ENCODE results near the gene E2F4. TPM values are rescaled to one million over a fixed set of nuclear protein-coding genes. Genes with fewer than 3 reads are reported as not detected.
A peak's percentile ranks its signal among the peaks of the same experiment; 100 is the strongest.

E2F4 gene
- polyA plus RNA-seq, 1 donor (not counting 4 experiments of a cell fraction or from before 2014, with no cell fraction given) = 64.7 TPM

- H3K4me3 ChIP-seq (ENCODE audit: control insufficient read depth in 2 of 3, extremely low read depth in 1 of 3, insufficient read depth in 2 of 3, low read depth in 1 of 3, low read length in 3 of 3) = no peak overlapping the region
- no peak for FAIRE-seq
- dilution Hi-C loops (cut with MboI; ENCODE audit: extremely low pct_ligation_motif_present, low sequenced_read_pairs) = no loop called here
- H3K36me3 ChIP-seq (ENCODE audit: control insufficient read depth in 2 of 2, extremely low read depth in 1 of 2, insufficient read depth in 2 of 2, low read length in 2 of 2) = peaks cover 40 to 49% of the 10 kb centered on the region in 2 experiments
- no peak overlapping the region for H3K27ac ChIP-seq (ENCODE audit: control insufficient read depth, insufficient read depth, low read length)
- peaks cover 46% of the 10 kb centered on the region for H3K79me2 ChIP-seq (ENCODE audit: control insufficient read depth, insufficient read depth, low read length)
- H3K9me1 ChIP-seq (ENCODE audit: control insufficient read depth, extremely low read depth, insufficient read depth, low read length) = peaks cover 4% of the 10 kb centered on the region
- peaks cover 4% of the 10 kb centered on the region for H4K20me1 ChIP-seq (ENCODE audit: control insufficient read depth, extremely low read depth, insufficient read depth, low read length)
- no peak overlapping the region for H2AFZ ChIP-seq (ENCODE audit: control insufficient read depth, low read length)
- no peak for TF ChIP-seq EZH2 (IDR thresholded peaks at IDR 0.05; ENCODE audit: low read length)
- TF ChIP-seq, protein P1, sequence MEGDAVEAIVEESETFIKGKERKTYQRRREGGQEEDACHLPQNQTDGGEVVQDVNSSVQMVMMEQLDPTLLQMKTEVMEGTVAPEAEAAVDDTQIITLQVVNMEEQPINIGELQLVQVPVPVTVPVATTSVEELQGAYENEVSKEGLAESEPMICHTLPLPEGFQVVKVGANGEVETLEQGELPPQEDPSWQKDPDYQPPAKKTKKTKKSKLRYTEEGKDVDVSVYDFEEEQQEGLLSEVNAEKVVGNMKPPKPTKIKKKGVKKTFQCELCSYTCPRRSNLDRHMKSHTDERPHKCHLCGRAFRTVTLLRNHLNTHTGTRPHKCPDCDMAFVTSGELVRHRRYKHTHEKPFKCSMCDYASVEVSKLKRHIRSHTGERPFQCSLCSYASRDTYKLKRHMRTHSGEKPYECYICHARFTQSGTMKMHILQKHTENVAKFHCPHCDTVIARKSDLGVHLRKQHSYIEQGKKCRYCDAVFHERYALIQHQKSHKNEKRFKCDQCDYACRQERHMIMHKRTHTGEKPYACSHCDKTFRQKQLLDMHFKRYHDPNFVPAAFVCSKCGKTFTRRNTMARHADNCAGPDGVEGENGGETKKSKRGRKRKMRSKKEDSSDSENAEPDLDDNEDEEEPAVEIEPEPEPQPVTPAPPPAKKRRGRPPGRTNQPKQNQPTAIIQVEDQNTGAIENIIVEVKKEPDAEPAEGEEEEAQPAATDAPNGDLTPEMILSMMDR (optimal IDR thresholded peaks at IDR 0.05 in 1 of 3, IDR thresholded peaks at IDR 0.05 in 1 of 3, conservative IDR thresholded peaks at IDR 0.05 in 1 of 3; ENCODE audit: extremely low read depth in 1 of 3, insufficient read depth in 2 of 3, low read length in 3 of 3) = no peak
- no peaks in the 10 kb centered on the region for H3K9me3 ChIP-seq (ENCODE audit: control insufficient read depth, low read depth, low read length)
- no peaks in the 10 kb centered on the region for H3K27me3 ChIP-seq (ENCODE audit: control insufficient read depth, extremely low read depth, insufficient read depth, low read length)
- no peak overlapping the region for H3K9ac ChIP-seq (ENCODE audit: control insufficient read depth, extremely low read depth, insufficient read depth, low read length)
- no peak for DNase-seq (ENCODE audit: low read depth, low spot score)
- no peak overlapping the region for H3K4me2 ChIP-seq (ENCODE audit: control insufficient read depth, extremely low read depth, insufficient read depth, low read depth, low read length)
- H3K4me1 ChIP-seq (ENCODE audit: control insufficient read depth, extremely low read depth, insufficient read depth, low read length) = peaks cover 28% of the 10 kb centered on the region
Observed at GRCh38 chr16:67197704-67198103, 5.7 kb downstream of the E2F4 start.

- dilution Hi-C loops (cut with MboI; ENCODE audit: extremely low pct_ligation_motif_present, low sequenced_read_pairs) = no loop called here
- TF ChIP-seq EZH2 (IDR thresholded peaks at IDR 0.05; ENCODE audit: low read length) = no peak
- TF ChIP-seq, protein P1 (optimal IDR thresholded peaks at IDR 0.05 in 1 of 3, IDR thresholded peaks at IDR 0.05 in 1 of 3, conservative IDR thresholded peaks at IDR 0.05 in 1 of 3; ENCODE audit: extremely low read depth in 1 of 3, insufficient read depth in 2 of 3, low read length in 3 of 3) = peak; percentile 90 to 100 (median 99)
- peaks cover 4% of the 10 kb centered on the region for H3K9me1 ChIP-seq (ENCODE audit: control insufficient read depth, extremely low read depth, insufficient read depth, low read length)
- FAIRE-seq = peak; percentile 84
- H3K36me3 ChIP-seq (ENCODE audit: control insufficient read depth in 2 of 2, extremely low read depth in 1 of 2, insufficient read depth in 2 of 2, low read length in 2 of 2) = peaks cover 42 to 51% of the 10 kb centered on the region in 2 experiments
- H3K27ac ChIP-seq (ENCODE audit: control insufficient read depth, insufficient read depth, low read length) = peak overlapping the region; percentile 47
- DNase-seq (ENCODE audit: low read depth, low spot score) = peak; percentile 54
- peaks cover under 1% of the 10 kb centered on the region for H4K20me1 ChIP-seq (ENCODE audit: control insufficient read depth, extremely low read depth, insufficient read depth, low read length)
- peaks cover 25% of the 10 kb centered on the region for H3K4me1 ChIP-seq (ENCODE audit: control insufficient read depth, extremely low read depth, insufficient read depth, low read length)
- no peak overlapping the region for H3K4me3 ChIP-seq (ENCODE audit: control insufficient read depth in 2 of 3, extremely low read depth in 1 of 3, insufficient read depth in 2 of 3, low read depth in 1 of 3, low read length in 3 of 3)
- H3K9ac ChIP-seq (ENCODE audit: control insufficient read depth, extremely low read depth, insufficient read depth, low read length) = peak overlapping the region; percentile 13
- peaks cover 40% of the 10 kb centered on the region for H3K79me2 ChIP-seq (ENCODE audit: control insufficient read depth, insufficient read depth, low read length)
- H3K4me2 ChIP-seq (ENCODE audit: control insufficient read depth, extremely low read depth, insufficient read depth, low read depth, low read length) = peak overlapping the region; percentile 84
- H3K27me3 ChIP-seq (ENCODE audit: control insufficient read depth, extremely low read depth, insufficient read depth, low read length) = no peaks in the 10 kb centered on the region
- H2AFZ ChIP-seq (ENCODE audit: control insufficient read depth, low read length) = no peak overlapping the region
- H3K9me3 ChIP-seq (ENCODE audit: control insufficient read depth, low read depth, low read length) = no peaks in the 10 kb centered on the region
Observed at GRCh38 chr16:67198238-67198734, 6.3 kb downstream of the E2F4 start.
